NCI-H2196 (cell line): Measurements from ENCODE around the gene GNA15.

Experiments used
- DNase-seq: peaks from one replicate; lab custom pipeline; 2025; ENCODE audit not compliant: unreplicated experiment; lab: John Stamatoyannopoulos, UW

GNA15 gene

GRCh38 chr19:3204646-3205275 is 68.9 kb downstream of the GNA15 start:
- DNase-seq: no peak

- DNase-seq: no peak
Observed at GRCh38 chr19:3206216-3206953, 70.6 kb downstream of the GNA15 start.

- no peak for DNase-seq
Observed at GRCh38 chr19:3207461-3208242, 71.8 kb downstream of the GNA15 start.

GRCh38 chr19:3208317-3209207 is 72.7 kb downstream of the GNA15 start:
- DNase-seq: no peak

GRCh38 chr19:3210347-3211017 is 74.6 kb downstream of the GNA15 start:
- peak; percentile 31 for DNase-seq

GRCh38 chr19:3211191-3211590 is 75.4 kb downstream of the GNA15 start:
- no peak for DNase-seq

GRCh38 chr19:3213159-3213558 is 77.3 kb downstream of the GNA15 start:
- DNase-seq: no peak
